ENCODE results near the gene TMEM123. TPM values are rescaled to one million over a fixed set of nuclear protein-coding genes. Genes with fewer than 3 reads are reported as not detected.

Gene TMEM123
- total and polyA plus RNA-seq, 2 of the 13 experiments (the other 11 are each of a cell fraction or from before 2014, with no cell fraction given), result 365 to 2,761 TPM

DNA sequence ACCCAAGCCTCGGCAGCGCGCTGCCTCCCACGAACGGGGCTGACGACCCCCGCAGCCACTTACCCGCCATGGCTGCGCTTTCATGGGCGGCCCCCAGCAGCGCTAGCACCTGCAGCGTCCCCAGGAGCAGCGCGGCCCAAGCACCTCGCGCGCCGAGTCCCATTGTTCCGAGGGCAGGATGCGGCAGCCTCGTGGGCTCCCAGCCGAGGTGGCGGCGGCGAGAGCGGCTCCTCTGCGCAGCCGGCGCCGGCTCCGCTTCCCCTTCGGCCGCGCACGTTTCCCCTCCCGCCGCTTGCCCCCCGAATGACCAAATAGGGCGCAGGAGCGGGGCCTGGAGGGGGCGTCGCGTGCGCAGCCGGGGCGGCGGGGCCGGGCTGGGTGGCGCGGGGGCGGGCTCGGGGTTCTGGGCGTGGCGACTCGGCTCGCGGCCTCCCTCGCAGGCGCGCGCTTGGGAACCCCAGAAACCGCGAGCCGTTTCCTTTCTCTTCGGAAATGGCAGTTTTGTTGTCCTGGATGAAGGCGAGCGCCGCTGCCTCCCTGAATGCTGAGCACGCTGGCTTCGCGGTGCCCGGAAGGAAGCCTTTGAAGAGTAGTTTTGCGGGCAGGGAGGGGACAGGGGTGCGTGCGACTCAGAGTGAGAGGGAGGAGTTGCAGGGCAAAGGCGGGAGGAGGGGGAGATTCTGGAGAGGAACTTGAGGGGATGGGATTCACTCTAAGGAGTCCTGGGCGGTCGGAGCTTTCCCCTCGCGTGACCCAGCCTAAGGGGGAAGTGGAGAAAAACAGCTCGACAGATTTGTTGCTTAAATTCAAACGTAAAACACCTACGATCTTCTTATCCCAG lies at the start of gene TMEM123 (continued):
- TF ChIP-seq, protein P1, sequence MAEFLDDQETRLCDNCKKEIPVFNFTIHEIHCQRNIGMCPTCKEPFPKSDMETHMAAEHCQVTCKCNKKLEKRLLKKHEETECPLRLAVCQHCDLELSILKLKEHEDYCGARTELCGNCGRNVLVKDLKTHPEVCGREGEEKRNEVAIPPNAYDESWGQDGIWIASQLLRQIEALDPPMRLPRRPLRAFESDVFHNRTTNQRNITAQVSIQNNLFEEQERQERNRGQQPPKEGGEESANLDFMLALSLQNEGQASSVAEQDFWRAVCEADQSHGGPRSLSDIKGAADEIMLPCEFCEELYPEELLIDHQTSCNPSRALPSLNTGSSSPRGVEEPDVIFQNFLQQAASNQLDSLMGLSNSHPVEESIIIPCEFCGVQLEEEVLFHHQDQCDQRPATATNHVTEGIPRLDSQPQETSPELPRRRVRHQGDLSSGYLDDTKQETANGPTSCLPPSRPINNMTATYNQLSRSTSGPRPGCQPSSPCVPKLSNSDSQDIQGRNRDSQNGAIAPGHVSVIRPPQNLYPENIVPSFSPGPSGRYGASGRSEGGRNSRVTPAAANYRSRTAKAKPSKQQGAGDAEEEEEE (CRISPR knock-in tag; IDR thresholded peaks at IDR 0.05; ENCODE audit: borderline replicate concordance), result peak; percentile 15; the same call in 1 of the 2 replicates
- TF ChIP-seq, protein P2, sequence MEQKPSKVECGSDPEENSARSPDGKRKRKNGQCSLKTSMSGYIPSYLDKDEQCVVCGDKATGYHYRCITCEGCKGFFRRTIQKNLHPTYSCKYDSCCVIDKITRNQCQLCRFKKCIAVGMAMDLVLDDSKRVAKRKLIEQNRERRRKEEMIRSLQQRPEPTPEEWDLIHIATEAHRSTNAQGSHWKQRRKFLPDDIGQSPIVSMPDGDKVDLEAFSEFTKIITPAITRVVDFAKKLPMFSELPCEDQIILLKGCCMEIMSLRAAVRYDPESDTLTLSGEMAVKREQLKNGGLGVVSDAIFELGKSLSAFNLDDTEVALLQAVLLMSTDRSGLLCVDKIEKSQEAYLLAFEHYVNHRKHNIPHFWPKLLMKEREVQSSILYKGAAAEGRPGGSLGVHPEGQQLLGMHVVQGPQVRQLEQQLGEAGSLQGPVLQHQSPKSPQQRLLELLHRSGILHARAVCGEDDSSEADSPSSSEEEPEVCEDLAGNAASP (CRISPR knock-in tag; IDR thresholded peaks at IDR 0.05; ENCODE audit: borderline replicate concordance), result no peak
- TF ChIP-seq CHD2 (IDR thresholded peaks at IDR 0.05; ENCODE audit: low read depth, low read length) (no peak), ZNF605 (CRISPR knock-in tag; IDR thresholded peaks at IDR 0.05) (no peak; the same call in 1 of the 2 replicates), RFXAP (CRISPR knock-in tag; IDR thresholded peaks at IDR 0.05; ENCODE audit: borderline replicate concordance) (no peak), ZNF232 (CRISPR knock-in tag; IDR thresholded peaks at IDR 0.05; ENCODE audit: borderline replicate concordance) (no peak), PHF20 (CRISPR knock-in tag; IDR thresholded peaks at IDR 0.05) (no peak), ZNF780A (CRISPR knock-in tag; IDR thresholded peaks at IDR 0.05) (peak; percentile 82), ZNF44 (CRISPR knock-in tag; IDR thresholded peaks at IDR 0.05) (no peak; the same call in 1 of the 2 replicates), CENPT (CRISPR knock-in tag; IDR thresholded peaks at IDR 0.05; ENCODE audit: low read depth) (peak; percentile 60; the same call in 1 of the 2 replicates), ELF4 (CRISPR knock-in tag; IDR thresholded peaks at IDR 0.05; ENCODE audit: borderline replicate concordance) (0 out of 2 replicates have a peak, but pooled peaks have one; percentile 41), ZBTB38 (CRISPR knock-in tag; IDR thresholded peaks at IDR 0.05) (peak; percentile 57; the same call in 1 of the 2 replicates), SMAD3 (CRISPR knock-in tag; IDR thresholded peaks at IDR 0.05) (peak; percentile 19; the same call in 1 of the 2 replicates), ZNF788 (CRISPR knock-in tag; IDR thresholded peaks at IDR 0.05; ENCODE audit: borderline replicate concordance) (peak; percentile 43; the same call in 1 of the 2 replicates), ZNF333 (CRISPR knock-in tag; IDR thresholded peaks at IDR 0.05; ENCODE audit: borderline replicate concordance) (0 out of 2 replicates have a peak, but pooled peaks have one; percentile 68), ZNF543 (CRISPR knock-in tag; IDR thresholded peaks at IDR 0.05) (no peak), ZMYM2 (CRISPR knock-in tag; IDR thresholded peaks at IDR 0.05) (no peak), ZNF563 (CRISPR knock-in tag; IDR thresholded peaks at IDR 0.05) (no peak)
- TF ChIP-seq, protein P3, sequence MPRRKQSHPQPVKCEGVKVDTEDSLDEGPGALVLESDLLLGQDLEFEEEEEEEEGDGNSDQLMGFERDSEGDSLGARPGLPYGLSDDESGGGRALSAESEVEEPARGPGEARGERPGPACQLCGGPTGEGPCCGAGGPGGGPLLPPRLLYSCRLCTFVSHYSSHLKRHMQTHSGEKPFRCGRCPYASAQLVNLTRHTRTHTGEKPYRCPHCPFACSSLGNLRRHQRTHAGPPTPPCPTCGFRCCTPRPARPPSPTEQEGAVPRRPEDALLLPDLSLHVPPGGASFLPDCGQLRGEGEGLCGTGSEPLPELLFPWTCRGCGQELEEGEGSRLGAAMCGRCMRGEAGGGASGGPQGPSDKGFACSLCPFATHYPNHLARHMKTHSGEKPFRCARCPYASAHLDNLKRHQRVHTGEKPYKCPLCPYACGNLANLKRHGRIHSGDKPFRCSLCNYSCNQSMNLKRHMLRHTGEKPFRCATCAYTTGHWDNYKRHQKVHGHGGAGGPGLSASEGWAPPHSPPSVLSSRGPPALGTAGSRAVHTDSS (CRISPR knock-in tag; conservative IDR thresholded peaks at IDR 0.05), result no peak
- TF ChIP-seq, protein P4, sequence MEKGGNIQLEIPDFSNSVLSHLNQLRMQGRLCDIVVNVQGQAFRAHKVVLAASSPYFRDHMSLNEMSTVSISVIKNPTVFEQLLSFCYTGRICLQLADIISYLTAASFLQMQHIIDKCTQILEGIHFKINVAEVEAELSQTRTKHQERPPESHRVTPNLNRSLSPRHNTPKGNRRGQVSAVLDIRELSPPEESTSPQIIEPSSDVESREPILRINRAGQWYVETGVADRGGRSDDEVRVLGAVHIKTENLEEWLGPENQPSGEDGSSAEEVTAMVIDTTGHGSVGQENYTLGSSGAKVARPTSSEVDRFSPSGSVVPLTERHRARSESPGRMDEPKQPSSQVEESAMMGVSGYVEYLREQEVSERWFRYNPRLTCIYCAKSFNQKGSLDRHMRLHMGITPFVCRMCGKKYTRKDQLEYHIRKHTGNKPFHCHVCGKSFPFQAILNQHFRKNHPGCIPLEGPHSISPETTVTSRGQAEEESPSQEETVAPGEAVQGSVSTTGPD (CRISPR knock-in tag; IDR thresholded peaks at IDR 0.05), result no peak
- TF ChIP-seq, protein P5, sequence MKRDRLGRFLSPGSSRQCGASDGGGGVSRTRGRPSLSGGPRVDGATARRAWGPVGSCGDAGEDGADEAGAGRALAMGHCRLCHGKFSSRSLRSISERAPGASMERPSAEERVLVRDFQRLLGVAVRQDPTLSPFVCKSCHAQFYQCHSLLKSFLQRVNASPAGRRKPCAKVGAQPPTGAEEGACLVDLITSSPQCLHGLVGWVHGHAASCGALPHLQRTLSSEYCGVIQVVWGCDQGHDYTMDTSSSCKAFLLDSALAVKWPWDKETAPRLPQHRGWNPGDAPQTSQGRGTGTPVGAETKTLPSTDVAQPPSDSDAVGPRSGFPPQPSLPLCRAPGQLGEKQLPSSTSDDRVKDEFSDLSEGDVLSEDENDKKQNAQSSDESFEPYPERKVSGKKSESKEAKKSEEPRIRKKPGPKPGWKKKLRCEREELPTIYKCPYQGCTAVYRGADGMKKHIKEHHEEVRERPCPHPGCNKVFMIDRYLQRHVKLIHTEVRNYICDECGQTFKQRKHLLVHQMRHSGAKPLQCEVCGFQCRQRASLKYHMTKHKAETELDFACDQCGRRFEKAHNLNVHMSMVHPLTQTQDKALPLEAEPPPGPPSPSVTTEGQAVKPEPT (CRISPR knock-in tag; IDR thresholded peaks at IDR 0.05; ENCODE audit: low read depth), result peak; percentile 69; the same call in 1 of the 2 replicates

Measured in HepG2 (cell line).